CD4-positive, alpha-beta T cell treated with Interleukin-17A for 4 hours (primary cell): ENCODE results near the gene TXNDC5.
"Not testable (repeated sequence)": the region's sequence is repeated elsewhere in the genome, so short reads cannot be mapped to it uniquely, and the experiment has no call there.

Experiments used
- DNase-seq: peaks from one replicate; pipeline ENCODE4 v3.0.0-alpha.2; 2020; ENCODE audit warnings: mixed read lengths

The TXNDC5 gene

GRCh38 chr6:7912736-7913517 lies 2.3 kb upstream of the TXNDC5 start:
- no peak for DNase-seq

- DNase-seq, result no peak
Observed at GRCh38 chr6:7912024-7912423, 1.4 kb upstream of the TXNDC5 start.

DNA sequence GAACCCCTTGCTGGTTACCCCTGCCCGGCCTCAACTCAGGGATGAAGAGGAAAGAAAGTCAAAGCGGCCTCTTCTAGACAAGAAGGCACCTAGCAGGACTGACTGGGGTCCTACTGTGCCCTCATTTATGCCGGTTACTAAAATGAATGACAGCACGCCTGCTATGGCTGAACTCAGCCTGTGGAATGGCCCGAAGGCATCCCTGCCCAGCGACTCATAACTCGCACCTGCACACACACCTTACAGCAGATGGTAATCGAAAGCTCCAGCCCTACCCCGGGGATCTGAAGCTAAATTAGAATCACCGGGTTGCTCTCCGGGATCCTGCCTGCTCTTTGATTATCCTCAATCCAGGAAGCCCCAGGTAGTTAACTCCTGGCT lies 747 bp upstream of the TXNDC5 start:
- no peak for DNase-seq

DNA sequence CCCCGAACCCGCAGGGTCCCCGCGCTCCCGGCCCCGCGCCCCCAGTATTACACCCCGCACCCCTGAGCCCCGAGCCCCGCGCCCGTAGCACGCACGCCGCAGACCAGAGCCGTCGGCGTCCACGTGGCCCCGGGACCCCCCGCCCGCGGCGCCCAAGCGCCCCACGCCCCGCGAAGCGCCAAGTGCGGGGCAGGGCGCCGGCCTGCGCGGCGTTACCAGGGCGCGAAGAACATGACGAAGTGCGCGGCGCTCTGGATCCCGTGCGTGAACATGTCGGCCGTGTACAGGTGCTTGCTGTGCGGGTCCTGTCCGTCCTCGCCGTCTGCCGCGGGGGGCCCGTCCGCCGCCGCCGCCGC lies 312 bp downstream of the TXNDC5 start:
- DNase-seq, result no peak

GRCh38 chr6:7909323-7910276 lies 988 bp downstream of the TXNDC5 start:
- peak; percentile 55 for DNase-seq

DNA sequence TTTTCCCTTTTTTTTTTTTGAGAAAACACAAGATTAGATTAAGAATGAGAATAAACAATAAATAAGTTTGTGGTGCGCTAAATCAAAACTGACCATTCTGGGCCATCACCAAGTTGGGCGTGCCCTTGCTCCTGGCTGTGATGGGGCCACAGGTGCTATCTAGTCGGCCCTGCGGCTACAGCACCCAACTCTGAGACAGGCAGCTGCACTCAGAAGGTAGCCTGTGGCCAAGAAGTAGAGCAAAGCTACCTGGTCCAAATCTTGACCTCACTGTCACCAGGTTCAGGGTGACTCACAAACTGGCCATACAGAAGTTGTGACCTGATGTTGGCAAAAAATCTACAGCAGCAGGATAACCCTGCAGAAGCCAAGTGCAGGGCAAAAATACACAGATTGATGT lies 3.4 kb downstream of the TXNDC5 start:
- no peak for DNase-seq

DNA sequence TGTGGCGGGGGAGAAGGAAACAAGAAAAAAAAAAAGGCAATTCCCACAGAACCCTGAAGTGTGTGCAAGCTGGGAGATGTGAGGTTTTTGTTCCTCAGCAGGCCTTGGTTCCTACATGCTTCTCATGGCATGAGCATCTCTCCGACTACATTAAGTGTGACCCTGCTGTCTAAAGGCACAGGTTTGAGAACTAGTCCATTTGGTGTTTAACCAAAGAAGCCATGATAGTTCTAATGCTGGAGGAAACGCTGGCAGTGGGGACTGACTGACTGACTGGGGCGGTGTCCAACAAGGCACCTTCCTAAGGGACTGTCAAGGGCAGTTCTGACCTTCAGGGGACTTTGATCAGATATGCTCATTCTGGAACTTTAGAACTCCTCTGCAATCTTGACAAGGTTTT lies 3.8 kb downstream of the TXNDC5 start:
- DNase-seq, result no peak

DNA sequence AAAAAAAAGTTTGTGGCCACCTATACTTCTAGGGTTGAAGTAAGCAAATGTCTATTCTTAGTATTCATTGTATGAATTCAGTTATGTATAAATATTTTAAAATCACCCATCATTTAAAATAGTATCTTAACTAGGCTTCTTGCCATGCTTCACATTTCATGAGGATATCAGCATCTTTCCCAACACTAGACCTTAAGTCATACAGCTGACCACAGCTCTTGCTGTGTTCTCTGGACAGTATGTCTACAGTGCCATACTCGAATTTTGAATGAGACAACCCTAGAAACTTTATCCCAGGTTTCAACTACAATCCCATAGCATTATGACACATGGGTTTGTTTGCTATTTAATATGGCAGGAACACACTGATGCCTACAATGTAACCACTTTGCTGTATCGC lies 5.2 kb downstream of the TXNDC5 start:
- DNase-seq, result no peak

- no peak for DNase-seq
Observed at GRCh38 chr6:7904654-7905319, 5.8 kb downstream of the TXNDC5 start.

GRCh38 chr6:7903673-7904072 lies 6.9 kb downstream of the TXNDC5 start:
- no peak for DNase-seq

DNA sequence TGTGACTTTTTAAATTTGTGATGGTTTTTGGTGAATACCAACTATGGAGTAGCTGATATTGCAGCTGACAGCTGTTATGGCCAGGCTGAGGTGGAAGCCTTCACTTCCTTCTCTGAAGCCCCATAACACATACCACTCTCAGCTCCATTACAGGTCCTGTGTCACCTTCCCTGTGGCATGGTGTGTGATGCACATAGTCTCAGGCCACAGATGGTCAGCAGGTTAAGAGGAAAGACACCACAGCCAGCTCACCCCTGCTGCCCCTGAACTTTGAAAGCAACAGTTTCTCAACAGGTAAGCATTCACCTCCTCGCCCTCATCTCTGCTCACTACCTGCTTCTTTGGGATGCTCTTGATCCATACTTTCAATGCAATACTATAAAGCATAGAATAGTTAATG lies 7.7 kb downstream of the TXNDC5 start:
- no peak for DNase-seq

DNA sequence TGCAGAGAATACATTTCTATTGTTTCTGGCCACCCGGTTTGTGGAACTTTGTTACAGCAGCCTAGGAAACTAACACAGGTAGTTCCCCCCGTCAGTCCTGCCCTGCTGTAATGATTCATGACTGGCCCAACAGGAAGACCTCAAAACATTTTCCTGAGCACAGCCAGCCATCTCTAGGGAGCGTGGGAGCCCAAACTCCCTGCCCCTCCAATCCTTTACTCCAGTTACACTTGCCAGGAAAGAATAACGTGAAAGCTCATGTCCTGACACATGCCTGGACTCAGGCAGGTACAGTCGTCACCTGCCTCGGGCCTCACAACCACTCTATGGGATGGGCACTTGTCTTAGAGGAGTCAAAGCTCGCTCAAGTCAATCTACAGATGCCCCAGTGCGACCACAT lies 8.4 kb downstream of the TXNDC5 start:
- DNase-seq, result no peak

DNA sequence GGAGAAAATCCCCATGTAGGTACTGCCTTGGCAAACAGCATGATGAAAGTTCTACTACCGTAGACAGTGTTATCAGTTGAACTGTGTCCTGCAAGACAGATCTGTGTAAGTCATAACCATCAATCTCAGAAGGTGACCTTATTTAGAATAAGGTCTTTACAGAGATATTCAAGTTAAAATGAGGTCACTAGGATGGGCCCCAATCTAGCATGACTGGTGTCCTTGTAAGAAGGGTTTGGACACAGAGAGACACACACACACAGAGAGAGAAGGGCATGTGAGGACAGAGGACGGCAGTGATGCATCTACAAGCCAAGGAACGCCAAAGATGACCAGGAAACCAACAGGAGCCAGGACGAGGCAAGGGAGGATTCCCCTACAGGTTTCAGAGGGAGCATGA lies 8.8 kb downstream of the TXNDC5 start:
- no peak for DNase-seq

DNA sequence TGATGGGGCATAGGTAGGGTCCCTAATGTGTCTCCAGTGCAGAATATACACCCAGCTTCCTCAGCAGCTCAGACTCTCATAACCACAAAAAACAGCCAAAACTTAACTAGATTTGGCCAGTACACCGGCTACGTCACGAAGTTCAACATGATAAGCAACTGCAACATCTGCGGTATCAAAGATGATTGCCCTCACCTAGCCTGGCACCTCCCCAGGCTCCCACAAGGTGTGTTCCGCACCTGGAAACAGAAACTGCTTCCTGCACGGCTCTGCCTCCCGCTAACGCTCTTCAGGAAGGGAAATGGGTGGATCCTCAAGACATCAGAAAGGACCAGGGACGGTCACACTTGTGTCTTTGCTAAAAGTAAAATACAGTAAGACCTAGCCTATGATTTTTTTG lies 9.5 kb downstream of the TXNDC5 start:
- DNase-seq, result no peak

DNA sequence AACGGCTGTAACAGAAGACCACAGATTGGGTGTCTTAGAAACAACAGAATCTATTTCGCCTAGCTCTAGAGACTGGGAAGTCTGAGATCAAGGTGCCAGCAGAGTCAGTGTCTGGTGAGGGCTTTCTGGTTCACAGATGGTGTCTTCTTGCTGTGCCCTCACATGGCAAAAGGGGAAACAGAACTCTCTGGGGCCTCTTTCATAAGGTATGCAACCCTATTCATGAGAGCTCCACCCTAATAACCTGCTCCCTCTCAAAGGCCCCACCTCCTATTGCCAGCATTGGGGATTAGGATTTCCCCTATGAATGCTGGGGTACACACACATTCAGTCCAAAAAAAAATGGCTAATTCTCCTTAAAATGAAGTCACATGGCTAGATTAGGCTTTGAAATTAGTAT lies 10.0 kb downstream of the TXNDC5 start:
- no peak for DNase-seq

- no peak for DNase-seq
Observed at GRCh38 chr6:7899889-7900213, 10.7 kb downstream of the TXNDC5 start.

GRCh38 chr6:7899101-7899888 lies 11.3 kb downstream of the TXNDC5 start:
- peak; percentile 9 for DNase-seq

DNA sequence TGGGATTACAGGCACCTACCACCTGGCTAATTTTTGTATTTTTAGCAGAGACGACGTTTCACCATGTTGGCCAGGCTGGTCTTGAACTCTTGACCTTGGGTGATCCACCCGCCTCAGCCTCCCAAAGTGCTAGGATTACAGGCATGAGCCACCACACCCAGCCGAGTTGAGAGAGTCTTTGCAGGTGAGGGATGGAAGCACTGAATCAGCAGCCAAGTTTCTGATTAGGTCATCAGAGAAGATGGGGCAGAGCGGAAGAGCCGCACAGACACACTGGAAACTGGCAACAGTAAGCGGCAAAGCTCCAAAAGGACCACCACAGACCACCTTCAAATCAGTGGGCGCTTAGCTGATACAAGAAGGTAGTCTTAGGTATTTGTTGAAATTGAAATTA lies 12.4 kb downstream of the TXNDC5 start:
- DNase-seq, result not testable (repeated sequence)

GRCh38 chr6:7897461-7898192 lies 13.0 kb downstream of the TXNDC5 start:
- DNase-seq, result no peak

DNA sequence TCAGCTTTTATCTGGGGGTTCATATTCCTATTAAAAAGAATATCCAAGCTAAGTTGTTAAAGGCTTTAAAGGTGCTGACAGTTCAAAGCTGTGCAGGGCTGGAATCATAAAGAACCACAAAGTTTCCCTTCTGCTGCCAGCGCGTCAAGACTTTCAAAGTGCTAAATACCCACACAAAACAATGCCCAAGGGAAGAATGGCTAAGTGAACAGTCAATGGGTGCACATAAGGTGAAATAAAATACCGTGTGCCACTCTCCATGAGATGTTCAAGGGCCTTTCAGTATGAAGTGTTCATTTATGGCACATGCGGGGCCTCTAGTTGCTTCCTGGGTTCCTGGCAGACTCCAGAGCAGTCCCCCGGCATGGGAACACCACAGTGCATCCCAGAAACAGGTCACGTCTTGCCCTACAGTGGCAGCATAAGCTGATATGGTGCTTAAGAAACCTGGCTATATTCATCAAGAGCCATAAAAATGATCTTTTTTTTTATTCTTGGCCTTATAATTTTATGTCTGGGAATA lies 14.1 kb downstream of the TXNDC5 start:
- DNase-seq, result no peak

GRCh38 chr6:7895125-7895423 lies 15.5 kb downstream of the TXNDC5 start:
- DNase-seq, result no peak
